GM12878 (cell line): Measurements from ENCODE around the gene TROAP. TPM values are rescaled to one million over a fixed set of nuclear protein-coding genes. Genes with fewer than 3 reads are reported as not detected.

Experiments used
- ATAC-seq: fragments of 200-7000 bp; cut with Tn5 transposase; 3 replicates; pipeline ENCODE4 v1.9.1; 2020; ENCODE audit warnings: mild to moderate bottlenecking, moderate library complexity
- BruUV-seq: library from RNA; stranded (reverse); fragments of 400-500 nt; replicated peaks from 2 replicates; lab custom pipeline; 2021; lab: Mats Ljungman, UMichigan
- CTCF ChIA-PET: fragments of 300-600 bp; sonication (Branson Sonifier 250); formaldehyde crosslinking; extraction: SDS; loops from one replicate; lab custom pipeline; 2021; ENCODE audit warnings: inconsistent platforms; lab: Yijun Ruan, JAX
- POLR2A ChIA-PET: fragments of 350-600 bp; formaldehyde crosslinking; extraction: SDS; loops from one replicate; lab custom pipeline; 2021; ENCODE audit warnings: inconsistent platforms; lab: Charles Lee
- RAD21 ChIA-PET: fragments of 300-600 bp; sonication (Branson Sonifier 250); formaldehyde crosslinking; loops from one replicate; lab custom pipeline; 2023; ENCODE audit warnings: antibody characterized with exemption; ENCODE audit not compliant: unreplicated experiment; lab: Charles Lee
- SMC1A ChIA-PET: fragments of 300-600 bp; sonication (Branson Sonifier 250); formaldehyde crosslinking; loops from one replicate; lab custom pipeline; 2023; ENCODE audit not compliant: unreplicated experiment, uncharacterized antibody; lab: Charles Lee
- DNase-seq: peaks from one replicate; pipeline ENCODE4 v3.0.0-alpha.2; 2011; ENCODE audit warnings: low read depth, low spot score
- FAIRE-seq: peaks from 3 replicates; lab custom pipeline; 2011; peaks lifted over from hg19 to GRCh38; lab: Jason Lieb, UNC
- H2AFZ ChIP-seq: 2 replicates; pipeline ENCODE4 v1.6.0; 2011; ENCODE audit warnings: low read depth, low read length, control low read depth; ENCODE audit not compliant: control insufficient read depth
- H3K27ac ChIP-seq: 2 replicates; pipeline ENCODE4 v1.5.1; 2011; ENCODE audit warnings: control low read depth; ENCODE audit not compliant: control insufficient read depth, insufficient read depth
- H3K27me3 ChIP-seq, 2 experiments: replicated peaks in 1 of 2; 2 replicates each; pipeline versions ENCODE4 v1.6.0 to v1.6.1; 2011; ENCODE audit warnings: low read length in 1 of 2; ENCODE audit not compliant: control insufficient read depth in 2 of 2, insufficient read depth in 2 of 2
- H3K36me3 ChIP-seq, 2 experiments: 2 replicates each; pipeline ENCODE4 v1.5.1; 2011; ENCODE audit warnings: low read length in 1 of 2; ENCODE audit not compliant: control insufficient read depth in 2 of 2, insufficient read depth in 2 of 2
- H3K4me1 ChIP-seq: 2 replicates; pipeline ENCODE4 v1.6.1; 2011; ENCODE audit warnings: mild to moderate bottlenecking, low read length, moderate library complexity, mixed read lengths; ENCODE audit not compliant: control insufficient read depth, insufficient read depth
- H3K4me2 ChIP-seq: 2 replicates; pipeline ENCODE4 v1.6.0; 2011; ENCODE audit warnings: control low read depth; ENCODE audit not compliant: control insufficient read depth, insufficient read depth
- H3K4me3 ChIP-seq: fragments of 200-600 bp; sonication (generic); 2 replicates; pipeline ENCODE4 v1.5.1; 2016
- H3K79me2 ChIP-seq: 2 replicates; pipeline ENCODE4 v1.6.0; 2011; ENCODE audit warnings: low read length; ENCODE audit not compliant: control insufficient read depth, insufficient read depth
- H3K9ac ChIP-seq: 2 replicates; pipeline ENCODE4 v1.8.0; 2011; ENCODE audit warnings: low read length, control low read depth, mixed read lengths; ENCODE audit not compliant: control insufficient read depth, insufficient read depth
- H3K9me3 ChIP-seq: replicated peaks from 3 replicates; pipeline ENCODE4 v1.5.1; 2011; ENCODE audit warnings: mild to moderate bottlenecking, low read length; ENCODE audit not compliant: control insufficient read depth, insufficient read depth
- H4K20me1 ChIP-seq: 2 replicates; pipeline ENCODE4 v1.6.0; 2011; ENCODE audit not compliant: control insufficient read depth, insufficient read depth
- ATF3 ChIP-seq: IDR thresholded peaks from 2 replicates; pipeline ENCODE4 v1.6.1; 2011; ENCODE audit warnings: low read depth, mild to moderate bottlenecking, low read length, moderate library complexity, borderline replicate concordance; ENCODE audit errors: extremely low read depth
- BCLAF1 ChIP-seq: fragments of 450-650 bp; IDR thresholded peaks from 2 replicates; pipeline ENCODE4 v1.6.1; 2017; ENCODE audit warnings: antibody characterized with exemption, mild to moderate bottlenecking, moderate library complexity
- CEBPZ ChIP-seq: fragments of 150-350 bp; IDR thresholded peaks from 2 replicates; pipeline ENCODE4 v1.6.1; 2016; ENCODE audit warnings: low read depth, low read length
- IRF4 ChIP-seq: IDR thresholded peaks from 2 replicates; pipeline ENCODE4 v1.6.1; 2011; ENCODE audit warnings: low read depth, low read length
- MTA2 ChIP-seq: fragments of 450-650 bp; IDR thresholded peaks from 2 replicates; pipeline ENCODE4 v1.6.1; 2016; ENCODE audit warnings: low read depth, mild to moderate bottlenecking, moderate library complexity
- NR2C2 ChIP-seq: IDR thresholded peaks from 2 replicates; pipeline ENCODE4 v1.6.1; 2011; ENCODE audit warnings: borderline replicate concordance, low read depth; ENCODE audit not compliant: control insufficient read depth, insufficient read length
- RB1 ChIP-seq: fragments of 450-650 bp; formaldehyde crosslinking; IDR thresholded peaks from 2 replicates; pipeline ENCODE4 v1.6.1; 2017; ENCODE audit warnings: mild to moderate bottlenecking, borderline replicate concordance
- SUZ12 ChIP-seq: fragments of 200-600 bp; sonication (generic); IDR thresholded peaks from one replicate; pipeline ENCODE4 v1.6.1; 2018; ENCODE audit warnings: antibody characterized with exemption, mild to moderate bottlenecking; ENCODE audit not compliant: unreplicated experiment
- ZNF687 ChIP-seq: fragments of 450-650 bp; IDR thresholded peaks from 2 replicates; pipeline ENCODE4 v1.6.1; 2017; ENCODE audit warnings: mild to moderate bottlenecking, moderate library complexity
- ZSCAN29 ChIP-seq: fragments of 450-650 bp; IDR thresholded peaks from 2 replicates; pipeline ENCODE4 v1.6.1; 2017; ENCODE audit warnings: mild to moderate bottlenecking, moderate library complexity
- ZZZ3 ChIP-seq: IDR thresholded peaks from 2 replicates; pipeline ENCODE4 v1.6.1; 2011; ENCODE audit warnings: low read depth; ENCODE audit not compliant: control insufficient read depth, insufficient read length
- WGBS: methylation state at CpG from one replicate; pipeline ENCODE4 v1.1.6; 2016; ENCODE audit warnings: low lambda C conversion rate; ENCODE audit not compliant: insufficient replicate concordance, insufficient coverage; ENCODE audit errors: missing lambda C conversion rate; 5-methylcytosine and 5-hydroxymethylcytosine counted together
- in situ Hi-C: fragments of 300-500 bp; cut with MboI; formaldehyde crosslinking; loops from 9 replicates; pipeline ENCODE4 v1.14.3; 2018; ENCODE audit warnings: mixed read lengths
- intact Hi-C: fragments of 100-400 bp; cut with micrococcal nuclease; formaldehyde crosslinking; loops from one replicate; pipeline ENCODE4 v1.14.2; 2022; ENCODE audit not compliant: unreplicated experiment
- polyA plus RNA-seq, 11 experiments: library from polyadenylated mRNA; depleted of rRNA in 4 of 11; unstranded in 6 of 11; stranded (reverse) in 5 of 11; fragments of >200 nt; fragmentation: Nextera tagmentation in 4 of 11; fragmentation: Illumina TruSeq in 1 of 11; extraction: Ambion mirVana in 4 of 11; extraction: Trizol in 1 of 11; gene quantifications; 1 replicate in 1 of 11; 2 replicates in 10 of 11; pipeline versions ENCODE4 v1.2.1 to v1.2.3, GENCODE V29; 2011 to 2016; ENCODE audit warnings: inconsistent platforms in 2 of 11, missing spikeins in 2 of 11, low read depth in 1 of 11
- total RNA-seq, 4 experiments: library from RNA; depleted of rRNA in 3 of 4; stranded (reverse); fragments of >200 nt in 3 of 4; fragmentation: Illumina TruSeq in 1 of 4; extraction: Trizol in 1 of 4; gene quantifications; 2 replicates each; pipeline versions ENCODE4 v1.2.1 to v1.2.3, GENCODE V29; 2013 to 2021

TROAP gene
- total and polyA plus RNA-seq, 10 of the 15 experiments (the other 5 are each of a cell fraction or from before 2014, with no cell fraction given) = 26.8 to 93.7 (median 52.6) TPM

GRCh38 chr12:49287876-49288275, 35.2 kb upstream of the TROAP start:
- Histone ChIP-seq H3K4me2 (no peak overlapping the region), H3K9ac (no peak overlapping the region), H4K20me1 (no peaks in the 10 kb centered on the region), H3K27ac (no peak overlapping the region), H3K79me2 (no peaks in the 10 kb centered on the region), H3K4me1 (no peaks in the 10 kb centered on the region), H2AFZ (no peak overlapping the region), H3K36me3 (no peaks in the 10 kb centered on the region), H3K27me3 (peaks cover 0 to 2% of the 10 kb centered on the region in 2 experiments; a peak in 2 of 4 replicates), H3K9me3 (no peaks in the 10 kb centered on the region), H3K4me3 (no peak overlapping the region)
- CTCF ChIA-PET = interaction anchor here (1.0 to 16.2 kb wide), 17 partner anchors 8 to 333 kb away, joined by 4 to 231 read pairs (median 12); partner anchors contain the start of genes C1QL4, DNAJC22 and TROAP
- POLR2A ChIA-PET = no interaction called here
- no TSS peak for BruUV-seq
- RAD21 ChIA-PET = interaction anchor here (1.2 to 4.4 kb wide), 7 partner anchors 35 to 226 kb away, joined by 3 to 54 read pairs (median 15); partner anchors contain the start of gene DNAJC22
- DNase-seq (no peak), ATAC-seq (no peak), FAIRE-seq (no peak)
- WGBS = 34% methylated on average over 6 of the region's 6 CpGs
- SMC1A ChIA-PET = interaction anchor here (0.5 to 4.6 kb wide), 12 partner anchors 21 to 293 kb away, joined by 3 to 46 read pairs (median 8); partner anchors contain the start of genes DNAJC22 and TROAP
- no peak for TF ChIP-seq RB1
- TF ChIP-seq IRF4 = no peak
- no peak for TF ChIP-seq ZZZ3
- no peak for TF ChIP-seq BCLAF1
- no peak for TF ChIP-seq ZSCAN29
- TF ChIP-seq MTA2 = no peak
- no peak for TF ChIP-seq ATF3
- TF ChIP-seq SUZ12 = no peak
- TF ChIP-seq ZNF687 = no peak
- no peak for TF ChIP-seq CEBPZ
- no peak for TF ChIP-seq NR2C2
- intact Hi-C loops (loop anchor here (1.0 kb wide), 3 partner anchors 54 to 226 kb away; no protein-coding TSS in a partner anchor), in situ Hi-C loops (loop anchor here (5.0 kb wide), 1 partner anchor 49 kb away; the partner anchor contains the start of gene C1QL4)
